ENCODE results near the gene SOWAHC. TPM values are rescaled to one million over a fixed set of nuclear protein-coding genes. Genes with fewer than 3 reads are reported as not detected.
A peak's percentile ranks its signal among the peaks of the same experiment; 100 is the strongest.

Gene SOWAHC
- total and polyA plus RNA-seq, 2 of the 13 experiments (the other 11 are each of a cell fraction or from before 2014, with no cell fraction given), result 21.2 to 22.5 TPM

DNA sequence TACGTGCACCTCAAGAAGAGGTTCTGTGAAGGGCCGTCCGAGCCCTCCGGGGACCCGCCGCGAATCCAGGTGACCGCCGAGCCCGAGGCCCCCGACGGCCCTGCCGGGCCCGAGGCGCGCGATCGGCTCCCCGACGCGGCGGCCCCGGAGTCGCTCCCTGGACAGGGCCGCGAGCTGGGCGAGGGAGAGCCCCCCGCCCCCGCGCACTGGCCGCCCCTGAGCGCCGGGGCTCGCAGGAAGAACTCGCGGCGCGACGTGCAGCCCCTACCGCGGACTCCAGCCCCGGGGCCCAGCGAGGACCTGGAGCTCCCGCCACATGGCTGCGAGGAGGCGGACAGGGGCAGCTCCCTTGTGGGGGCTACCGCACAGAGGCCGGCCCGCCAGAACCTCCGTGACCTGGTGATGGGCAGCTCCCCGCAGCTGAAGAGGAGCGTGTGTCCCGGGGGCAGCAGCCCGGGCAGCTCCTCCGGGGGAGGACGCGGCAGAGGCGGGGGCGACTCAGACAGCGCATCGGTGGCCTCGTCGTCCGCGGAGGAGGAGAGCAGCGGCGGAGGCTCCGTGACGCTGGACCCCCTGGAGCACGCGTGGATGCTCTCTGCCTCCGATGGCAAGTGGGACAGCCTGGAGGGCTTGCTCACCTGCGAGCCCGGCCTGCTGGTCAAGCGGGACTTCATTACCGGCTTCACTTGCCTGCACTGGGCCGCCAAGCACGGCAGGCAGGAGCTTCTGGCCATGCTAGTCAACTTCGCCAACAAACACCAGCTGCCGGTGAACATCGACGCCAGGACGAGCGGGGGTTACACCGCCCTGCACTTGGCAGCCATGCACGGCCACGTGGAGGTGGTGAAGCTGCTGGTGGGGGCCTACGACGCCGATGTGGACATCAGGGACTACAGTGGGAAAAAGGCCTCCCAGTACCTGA lies 812 bp downstream of the SOWAHC start (continued):
- TF ChIP-seq FOSL1 (CRISPR knock-in tag; IDR thresholded peaks at IDR 0.05; ENCODE audit: borderline replicate concordance) (no peak), ZNF260 (CRISPR knock-in tag; IDR thresholded peaks at IDR 0.05; ENCODE audit: borderline replicate concordance, low read depth) (no peak), NFE2 (CRISPR knock-in tag; IDR thresholded peaks at IDR 0.05) (no peak), JARID2 (CRISPR knock-in tag; IDR thresholded peaks at IDR 0.05; ENCODE audit: insufficient replicate concordance) (no peak), ZNF24 (IDR thresholded peaks at IDR 0.05) (no peak), ZNF17 (CRISPR knock-in tag; IDR thresholded peaks at IDR 0.05) (0 out of 2 replicates have a peak, but pooled peaks have one; percentile 22), ZNF256 (CRISPR knock-in tag; conservative IDR thresholded peaks at IDR 0.05) (no peak), ZKSCAN8 (CRISPR knock-in tag; IDR thresholded peaks at IDR 0.05; ENCODE audit: borderline replicate concordance) (no peak), ARHGAP35 (CRISPR knock-in tag; IDR thresholded peaks at IDR 0.05; ENCODE audit: borderline replicate concordance) (peak; percentile 85), ZBTB8A (CRISPR knock-in tag; IDR thresholded peaks at IDR 0.05; ENCODE audit: borderline replicate concordance, low read depth) (peak; percentile 94; the same call in 1 of the 2 replicates), ZNF510 (CRISPR knock-in tag; IDR thresholded peaks at IDR 0.05; ENCODE audit: low read depth) (peak; percentile 83; the same call in 1 of the 2 replicates), MTA3 (CRISPR knock-in tag; IDR thresholded peaks at IDR 0.05) (no peak), RXRB (CRISPR knock-in tag; IDR thresholded peaks at IDR 0.05; ENCODE audit: borderline replicate concordance) (no peak), ESRRA (CRISPR knock-in tag; IDR thresholded peaks at IDR 0.05; ENCODE audit: low read depth) (no peak; the same call in 1 of the 2 replicates), ZNF678 (CRISPR knock-in tag; IDR thresholded peaks at IDR 0.05) (0 out of 2 replicates have a peak, but pooled peaks have one; percentile 88), MBNL3 (CRISPR knock-in tag; conservative IDR thresholded peaks at IDR 0.05) (no peak), PAWR (CRISPR knock-in tag; IDR thresholded peaks at IDR 0.05; ENCODE audit: borderline replicate concordance) (peak; percentile 88; the same call in 1 of the 2 replicates)
- TF ChIP-seq, protein P1, sequence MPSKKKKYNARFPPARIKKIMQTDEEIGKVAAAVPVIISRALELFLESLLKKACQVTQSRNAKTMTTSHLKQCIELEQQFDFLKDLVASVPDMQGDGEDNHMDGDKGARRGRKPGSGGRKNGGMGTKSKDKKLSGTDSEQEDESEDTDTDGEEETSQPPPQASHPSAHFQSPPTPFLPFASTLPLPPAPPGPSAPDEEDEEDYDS (CRISPR knock-in tag; IDR thresholded peaks at IDR 0.05), result no peak
- TF ChIP-seq, protein P2, sequence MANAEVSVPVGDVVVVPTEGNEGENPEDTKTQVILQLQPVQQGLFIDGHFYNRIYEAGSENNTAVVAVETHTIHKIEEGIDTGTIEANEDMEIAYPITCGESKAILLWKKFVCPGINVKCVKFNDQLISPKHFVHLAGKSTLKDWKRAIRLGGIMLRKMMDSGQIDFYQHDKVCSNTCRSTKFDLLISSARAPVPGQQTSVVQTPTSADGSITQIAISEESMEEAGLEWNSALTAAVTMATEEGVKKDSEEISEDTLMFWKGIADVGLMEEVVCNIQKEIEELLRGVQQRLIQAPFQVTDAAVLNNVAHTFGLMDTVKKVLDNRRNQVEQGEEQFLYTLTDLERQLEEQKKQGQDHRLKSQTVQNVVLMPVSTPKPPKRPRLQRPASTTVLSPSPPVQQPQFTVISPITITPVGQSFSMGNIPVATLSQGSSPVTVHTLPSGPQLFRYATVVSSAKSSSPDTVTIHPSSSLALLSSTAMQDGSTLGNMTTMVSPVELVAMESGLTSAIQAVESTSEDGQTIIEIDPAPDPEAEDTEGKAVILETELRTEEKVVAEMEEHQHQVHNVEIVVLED (CRISPR knock-in tag; IDR thresholded peaks at IDR 0.05; ENCODE audit: borderline replicate concordance), result no peak
- TF ChIP-seq, protein P3, sequence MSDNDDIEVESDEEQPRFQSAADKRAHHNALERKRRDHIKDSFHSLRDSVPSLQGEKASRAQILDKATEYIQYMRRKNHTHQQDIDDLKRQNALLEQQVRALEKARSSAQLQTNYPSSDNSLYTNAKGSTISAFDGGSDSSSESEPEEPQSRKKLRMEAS (IDR thresholded peaks at IDR 0.05), result peak; percentile 97
- TF ChIP-seq, protein P4, sequence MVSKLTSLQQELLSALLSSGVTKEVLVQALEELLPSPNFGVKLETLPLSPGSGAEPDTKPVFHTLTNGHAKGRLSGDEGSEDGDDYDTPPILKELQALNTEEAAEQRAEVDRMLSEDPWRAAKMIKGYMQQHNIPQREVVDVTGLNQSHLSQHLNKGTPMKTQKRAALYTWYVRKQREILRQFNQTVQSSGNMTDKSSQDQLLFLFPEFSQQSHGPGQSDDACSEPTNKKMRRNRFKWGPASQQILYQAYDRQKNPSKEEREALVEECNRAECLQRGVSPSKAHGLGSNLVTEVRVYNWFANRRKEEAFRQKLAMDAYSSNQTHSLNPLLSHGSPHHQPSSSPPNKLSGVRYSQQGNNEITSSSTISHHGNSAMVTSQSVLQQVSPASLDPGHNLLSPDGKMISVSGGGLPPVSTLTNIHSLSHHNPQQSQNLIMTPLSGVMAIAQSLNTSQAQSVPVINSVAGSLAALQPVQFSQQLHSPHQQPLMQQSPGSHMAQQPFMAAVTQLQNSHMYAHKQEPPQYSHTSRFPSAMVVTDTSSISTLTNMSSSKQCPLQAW (CRISPR knock-in tag; IDR thresholded peaks at IDR 0.05), result 0 out of 2 replicates have a peak, but pooled peaks have one; percentile 12
- TF ChIP-seq, protein P5, sequence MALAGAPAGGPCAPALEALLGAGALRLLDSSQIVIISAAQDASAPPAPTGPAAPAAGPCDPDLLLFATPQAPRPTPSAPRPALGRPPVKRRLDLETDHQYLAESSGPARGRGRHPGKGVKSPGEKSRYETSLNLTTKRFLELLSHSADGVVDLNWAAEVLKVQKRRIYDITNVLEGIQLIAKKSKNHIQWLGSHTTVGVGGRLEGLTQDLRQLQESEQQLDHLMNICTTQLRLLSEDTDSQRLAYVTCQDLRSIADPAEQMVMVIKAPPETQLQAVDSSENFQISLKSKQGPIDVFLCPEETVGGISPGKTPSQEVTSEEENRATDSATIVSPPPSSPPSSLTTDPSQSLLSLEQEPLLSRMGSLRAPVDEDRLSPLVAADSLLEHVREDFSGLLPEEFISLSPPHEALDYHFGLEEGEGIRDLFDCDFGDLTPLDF (CRISPR knock-in tag; IDR thresholded peaks at IDR 0.05), result no peak
